ENCODE measurements around the gene STX8. TPM values are rescaled to one million over a fixed set of nuclear protein-coding genes. Genes with fewer than 3 reads are reported as not detected.

The STX8 gene
- total and polyA plus RNA-seq, 9 of the 15 experiments (the other 6 are each of a cell fraction or from before 2014, with no cell fraction given), result 14.6 to 42.5 (median 22.1) TPM

DNA sequence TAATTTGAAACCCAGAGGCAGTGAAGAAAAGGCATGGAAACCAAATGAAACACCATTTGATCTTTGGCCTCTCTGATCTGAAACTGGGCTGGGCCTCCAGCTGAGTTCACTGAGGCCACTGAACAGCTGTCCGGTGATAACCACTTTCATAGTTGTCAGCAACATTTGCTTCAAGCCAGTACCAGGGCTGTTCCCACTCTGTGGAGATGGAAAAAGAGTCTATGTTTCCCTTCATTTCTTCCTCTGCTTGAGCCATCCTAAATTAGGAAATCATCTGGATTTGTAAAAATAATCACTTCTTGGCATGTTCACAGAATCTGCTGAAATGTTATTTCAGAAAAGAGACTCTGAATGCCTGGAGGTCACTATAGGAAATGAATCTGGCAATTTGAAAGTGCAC is 119.3 kb downstream of the STX8 start:
- Histone ChIP-seq H3K27ac (ENCODE audit: extremely low read depth, low read depth, low read length) (no peak overlapping the region), H3K27me3 (ENCODE audit: control insufficient read depth in 2 of 2, insufficient read depth in 2 of 2, low read length in 2 of 2) (no peaks in the 10 kb centered on the region), H2AFZ (ENCODE audit: low read depth, low read length) (no peak overlapping the region), H3K79me2 (ENCODE audit: control insufficient read depth, insufficient read depth, low read length) (no peaks in the 10 kb centered on the region), H3K4me2 (ENCODE audit: insufficient read depth, low read length) (no peak overlapping the region), H3K4me3 (no peak overlapping the region), H3K4me1 (replicated peaks in 1 of 2; ENCODE audit: control insufficient read depth in 2 of 2, insufficient read depth in 2 of 2, low read length in 2 of 2) (no peaks in the 10 kb centered on the region), H3K9me1 (ENCODE audit: control insufficient read depth, insufficient read depth, low read length) (no peaks in the 10 kb centered on the region), H4K20me1 (replicated peaks; ENCODE audit: control insufficient read depth, insufficient read depth, low read length) (no peaks in the 10 kb centered on the region), H3K9me3 (replicated peaks; ENCODE audit: control insufficient read depth, insufficient read depth, low read depth, low read length) (no peaks in the 10 kb centered on the region), H3K9ac (ENCODE audit: insufficient read depth in 1 of 2, low read depth in 2 of 2, low read length in 2 of 2) (no peak overlapping the region), H3K36me3 (ENCODE audit: control insufficient read depth, insufficient read depth, low read length) (no peaks in the 10 kb centered on the region)
- no TSS peak for BruUV-seq (replicated peaks)
- WGBS (ENCODE audit: insufficient coverage, low coverage, missing lambda C conversion rate), result 0% methylated on average over 1 of the region's 1 CpG
- FAIRE-seq (no peak), ATAC-seq (no peak), DNase-seq (ENCODE audit: extremely low read depth in 1 of 4, low spot score in 3 of 4) (peak in 1 of 4 experiments; percentile 10)
- ChIA-PET POLR2A (no interaction called here), CTCF (ENCODE audit: low intra/inter-chr PET ratio) (no interaction called here)
- intact Hi-C loops (cut with micrococcal nuclease), result no loop called here
- in situ Hi-C loops (cut with MboI), result no loop called here
- no peak for TF ChIP-seq SNAPC5 (CRISPR knock-in tag; IDR thresholded peaks at IDR 0.05)
- TF ChIP-seq DLX4 (CRISPR knock-in tag; IDR thresholded peaks at IDR 0.05), result no peak
- no peak for TF ChIP-seq OTX1 (CRISPR knock-in tag; IDR thresholded peaks at IDR 0.05)
- no peak for TF ChIP-seq SNIP1 (IDR thresholded peaks at IDR 0.05; ENCODE audit: low read depth)
- TF ChIP-seq ZNF436 (CRISPR knock-in tag; IDR thresholded peaks at IDR 0.05), result no peak
- TF ChIP-seq RBM15 (IDR thresholded peaks at IDR 0.05; ENCODE audit: insufficient read depth, low read length), result no peak
- no peak for TF ChIP-seq E2F8 (IDR thresholded peaks at IDR 0.05; ENCODE audit: low read depth, partially characterized antibody)
- TF ChIP-seq ZNF23 (CRISPR knock-in tag; IDR thresholded peaks at IDR 0.05), result no peak
- TF ChIP-seq SFPQ (IDR thresholded peaks at IDR 0.05; ENCODE audit: low read depth, low read length), result no peak
- TF ChIP-seq, protein P1, sequence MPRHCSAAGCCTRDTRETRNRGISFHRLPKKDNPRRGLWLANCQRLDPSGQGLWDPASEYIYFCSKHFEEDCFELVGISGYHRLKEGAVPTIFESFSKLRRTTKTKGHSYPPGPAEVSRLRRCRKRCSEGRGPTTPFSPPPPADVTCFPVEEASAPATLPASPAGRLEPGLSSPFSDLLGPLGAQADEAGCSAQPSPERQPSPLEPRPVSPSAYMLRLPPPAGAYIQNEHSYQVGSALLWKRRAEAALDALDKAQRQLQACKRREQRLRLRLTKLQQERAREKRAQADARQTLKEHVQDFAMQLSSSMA (CRISPR knock-in tag; IDR thresholded peaks at IDR 0.05), result no peak
- TF ChIP-seq MEIS2 (IDR thresholded peaks at IDR 0.05; ENCODE audit: partially characterized antibody), result no peak
- no peak for TF ChIP-seq PATZ1 (CRISPR knock-in tag; IDR thresholded peaks at IDR 0.05; ENCODE audit: borderline replicate concordance)
- TF ChIP-seq CHD4 (IDR thresholded peaks at IDR 0.05; ENCODE audit: insufficient read depth, insufficient replicate concordance, low read depth, low read length, poor library complexity, severe bottlenecking), result no peak
